Measurements from ENCODE around the gene PIK3R6.
"Not testable (repeated sequence)": the region's sequence is repeated elsewhere in the genome, so short reads cannot be mapped to it uniquely, and the experiment has no call there.

Gene PIK3R6

DNA sequence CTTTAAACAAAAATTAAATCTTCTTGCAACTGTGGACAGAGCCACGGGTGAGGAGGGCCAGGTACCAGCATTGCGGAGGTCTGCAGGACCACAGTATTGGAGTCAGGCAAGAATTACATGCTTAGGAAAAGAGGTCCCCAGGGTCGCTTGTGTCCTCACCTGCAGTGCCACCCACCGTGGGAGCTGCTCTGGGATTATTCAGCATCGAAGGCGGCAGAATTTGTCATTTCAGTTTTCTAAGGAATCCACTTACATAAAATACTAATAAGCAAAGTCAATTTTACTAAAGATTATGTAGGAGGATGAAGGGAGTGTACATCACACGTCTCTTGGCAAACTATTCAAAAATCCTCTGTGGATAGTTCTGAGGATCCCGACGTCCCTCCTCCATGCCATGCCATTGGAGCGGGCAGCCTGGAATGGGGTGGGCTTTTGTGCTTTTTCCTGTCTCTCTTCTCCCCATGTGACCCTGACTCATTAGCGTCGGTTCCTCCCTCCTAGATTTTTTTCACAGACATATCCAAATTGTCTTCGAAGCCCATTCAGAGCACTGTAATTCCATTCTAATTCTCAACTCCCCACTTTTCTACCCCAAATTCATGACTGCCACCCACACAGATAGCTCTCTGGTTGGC is 3.0 kb upstream of the PIK3R6 start:
- peaks cover 60% of the 10 kb centered on the region for H3K4me1 Mint-ChIP-seq
- H3K4me3 Mint-ChIP-seq: no peak overlapping the region
- no peaks in the 10 kb centered on the region for H3K9me3 Mint-ChIP-seq
- no peak overlapping the region for H3K27ac Mint-ChIP-seq
- peaks cover 28% of the 10 kb centered on the region for H3K36me3 Mint-ChIP-seq
- ATAC-seq (no peak), DNase-seq (ENCODE audit: low spot score in 2 of 2) (no peak)

DNA sequence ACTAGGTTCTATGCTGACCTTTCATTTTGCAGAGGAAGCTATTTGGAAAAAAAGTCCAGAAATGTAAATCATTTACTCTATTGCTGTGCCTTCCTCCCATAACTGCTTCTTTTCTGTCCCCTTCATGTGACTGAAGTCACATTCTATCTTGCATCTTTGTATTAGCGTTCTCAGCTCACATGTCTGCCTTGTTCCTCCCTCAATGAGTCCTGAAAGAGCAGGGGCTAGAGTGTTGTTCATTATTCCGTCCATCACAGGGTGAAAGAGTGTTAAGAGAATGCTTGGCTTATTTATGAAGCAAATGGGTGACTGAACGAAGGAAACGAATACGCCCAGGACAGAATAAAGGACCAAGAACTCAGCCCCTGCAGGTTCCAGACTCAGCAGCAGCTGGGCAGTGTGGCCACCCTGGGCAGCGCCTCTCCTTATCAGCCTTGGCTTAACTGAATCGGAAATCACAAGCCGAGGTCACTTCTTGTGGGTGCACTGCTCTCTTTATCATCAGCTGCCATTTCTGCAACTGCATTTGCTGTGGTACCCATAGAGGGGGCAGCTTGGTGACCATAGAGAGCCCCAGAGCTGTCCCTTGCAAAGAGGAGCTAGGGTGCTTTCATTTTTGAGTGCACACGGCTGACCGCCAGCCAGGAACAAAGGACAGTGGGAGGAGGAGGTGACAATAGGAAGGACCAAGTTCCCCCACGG is 1.8 kb upstream of the PIK3R6 start:
- Mint-ChIP-seq H3K27ac (no peak overlapping the region), H3K9me3 (no peaks in the 10 kb centered on the region), H3K36me3 (peaks cover 40% of the 10 kb centered on the region), H3K4me1 (peaks cover 60% of the 10 kb centered on the region), H3K4me3 (peak overlapping the region; percentile 77)
- no peak for DNase-seq (ENCODE audit: low spot score in 2 of 2)
- no peak for ATAC-seq

DNA sequence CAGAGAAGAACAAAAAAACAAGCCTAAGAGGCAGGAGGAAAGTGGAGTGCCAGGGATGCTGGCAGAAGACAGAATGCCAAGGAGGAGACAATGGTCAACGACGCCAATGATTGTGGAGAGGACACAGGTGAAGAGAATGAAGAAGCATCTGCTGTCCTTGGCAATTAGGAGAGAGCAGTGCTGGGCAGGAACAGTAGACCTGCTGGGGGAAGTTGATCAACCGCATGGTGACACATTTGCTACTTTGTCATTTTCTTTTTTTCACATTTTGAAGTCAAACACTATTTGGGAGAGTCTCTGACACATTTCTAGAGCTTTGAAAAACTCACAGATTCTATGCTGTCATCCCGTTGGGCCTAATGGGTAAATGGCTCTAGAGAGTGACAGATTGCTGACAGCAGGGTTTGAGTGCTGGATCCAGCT is 1.1 kb upstream of the PIK3R6 start:
- DNase-seq (ENCODE audit: low spot score in 2 of 2) (no peak), ATAC-seq (peak; percentile 95)
- Mint-ChIP-seq H3K4me3 (peak overlapping the region; percentile 77), H3K36me3 (peaks cover 41% of the 10 kb centered on the region), H3K9me3 (no peaks in the 10 kb centered on the region), H3K27ac (peak overlapping the region; percentile 71), H3K4me1 (peaks cover 60% of the 10 kb centered on the region)

- Mint-ChIP-seq H3K27ac (peak overlapping the region; percentile 71), H3K4me3 (peak overlapping the region; percentile 77), H3K4me1 (peaks cover 56% of the 10 kb centered on the region), H3K9me3 (no peaks in the 10 kb centered on the region), H3K36me3 (peaks cover 42% of the 10 kb centered on the region)
- no peak for ATAC-seq
- DNase-seq (ENCODE audit: low spot score in 2 of 2): no peak
These were observed 618 bp upstream of the PIK3R6 start for GRCh38 chr17:8868092-8868491.

DNA sequence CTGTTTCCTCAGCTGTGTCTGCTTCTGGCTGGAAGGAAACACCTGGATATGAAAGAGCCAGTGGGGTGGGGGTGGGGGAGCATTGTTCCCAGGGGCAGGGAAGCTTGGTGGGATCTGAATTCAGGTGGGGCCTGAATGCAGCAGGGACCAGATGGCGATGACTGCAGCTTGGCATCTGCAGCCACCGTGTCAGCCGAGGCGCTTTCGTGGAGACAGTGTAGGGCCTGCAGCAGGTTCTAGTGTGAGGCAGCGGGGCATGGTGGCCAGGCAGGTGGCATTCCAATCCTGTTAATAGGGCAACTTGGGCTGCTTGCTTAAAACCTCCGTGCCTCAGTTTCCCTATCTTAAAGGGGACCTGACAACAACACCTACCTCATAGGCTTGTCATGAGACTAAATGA is 1.7 kb downstream of the PIK3R6 start:
- Mint-ChIP-seq H3K27ac (no peak overlapping the region), H3K9me3 (no peaks in the 10 kb centered on the region), H3K4me1 (peaks cover 63% of the 10 kb centered on the region), H3K36me3 (peaks cover 43% of the 10 kb centered on the region), H3K4me3 (peak overlapping the region; percentile 77)
- DNase-seq (ENCODE audit: low spot score in 2 of 2) (no peak), ATAC-seq (no peak)

DNA sequence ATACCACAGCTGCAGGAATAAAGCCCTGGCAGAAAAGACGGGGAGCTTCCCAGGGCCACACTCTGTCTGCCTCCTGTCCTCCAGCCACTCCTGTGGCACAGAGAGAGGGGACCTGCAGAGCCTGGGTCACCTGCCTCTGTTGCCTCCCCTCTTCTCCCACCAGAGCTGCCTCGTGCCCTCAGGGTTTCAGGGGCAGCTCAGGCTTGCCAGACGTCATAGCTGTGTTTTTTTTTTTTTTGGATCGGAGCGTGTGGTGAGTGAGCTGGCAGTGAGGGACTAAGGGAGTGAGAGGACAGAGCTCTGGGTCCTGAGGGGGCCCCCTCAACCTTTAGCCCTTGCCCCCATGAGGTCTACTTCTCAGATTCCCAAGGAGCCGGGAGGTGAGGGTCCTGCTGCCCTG is 2.1 kb downstream of the PIK3R6 start:
- peaks cover 47% of the 10 kb centered on the region for H3K36me3 Mint-ChIP-seq
- ATAC-seq: no peak
- no peaks in the 10 kb centered on the region for H3K9me3 Mint-ChIP-seq
- peak overlapping the region; percentile 20 for H3K27ac Mint-ChIP-seq
- H3K4me3 Mint-ChIP-seq: peak overlapping the region; percentile 77
- peaks cover 59% of the 10 kb centered on the region for H3K4me1 Mint-ChIP-seq
- DNase-seq (ENCODE audit: low spot score in 2 of 2): no peak

DNA sequence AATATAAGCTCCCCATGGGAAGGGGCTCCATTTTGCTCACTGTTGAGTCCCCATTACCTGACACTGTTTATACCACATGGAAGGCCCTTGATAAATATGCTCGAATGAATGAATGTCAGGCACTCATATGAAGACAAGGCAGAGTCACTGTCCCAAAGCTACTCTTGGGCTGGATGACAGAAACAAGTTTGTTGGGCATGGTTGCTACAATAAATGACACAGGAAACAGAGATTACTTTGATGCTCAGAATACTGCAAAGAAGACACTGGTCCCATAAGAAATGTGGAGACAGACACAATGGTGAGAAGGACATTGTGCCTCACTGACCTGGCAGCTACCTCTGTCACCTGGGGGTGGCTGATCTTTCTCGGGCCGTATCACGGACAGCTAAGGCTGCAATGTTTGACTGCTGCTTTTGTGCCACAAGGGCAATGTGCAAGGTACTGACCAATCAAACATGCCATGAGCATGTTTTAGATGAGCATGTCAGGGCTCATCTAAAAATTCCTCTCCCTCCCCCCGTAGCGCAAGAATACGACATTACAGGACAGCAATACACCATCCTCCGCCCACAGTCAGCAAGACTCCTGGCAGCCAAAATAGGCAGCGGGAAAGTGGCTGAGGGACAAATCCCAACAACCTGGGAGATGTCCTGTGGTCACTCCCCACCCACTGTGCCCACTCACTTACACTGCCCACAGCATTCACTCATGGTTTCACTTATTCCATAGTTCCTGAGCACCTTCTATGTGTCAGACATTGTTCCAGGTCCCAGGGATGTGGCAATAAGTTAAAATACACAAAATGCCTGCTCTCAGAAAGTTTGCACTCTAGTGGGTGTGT is 5.0 kb downstream of the PIK3R6 start:
- H3K27ac Mint-ChIP-seq: no peak overlapping the region
- peaks cover 55% of the 10 kb centered on the region for H3K4me1 Mint-ChIP-seq

DNA sequence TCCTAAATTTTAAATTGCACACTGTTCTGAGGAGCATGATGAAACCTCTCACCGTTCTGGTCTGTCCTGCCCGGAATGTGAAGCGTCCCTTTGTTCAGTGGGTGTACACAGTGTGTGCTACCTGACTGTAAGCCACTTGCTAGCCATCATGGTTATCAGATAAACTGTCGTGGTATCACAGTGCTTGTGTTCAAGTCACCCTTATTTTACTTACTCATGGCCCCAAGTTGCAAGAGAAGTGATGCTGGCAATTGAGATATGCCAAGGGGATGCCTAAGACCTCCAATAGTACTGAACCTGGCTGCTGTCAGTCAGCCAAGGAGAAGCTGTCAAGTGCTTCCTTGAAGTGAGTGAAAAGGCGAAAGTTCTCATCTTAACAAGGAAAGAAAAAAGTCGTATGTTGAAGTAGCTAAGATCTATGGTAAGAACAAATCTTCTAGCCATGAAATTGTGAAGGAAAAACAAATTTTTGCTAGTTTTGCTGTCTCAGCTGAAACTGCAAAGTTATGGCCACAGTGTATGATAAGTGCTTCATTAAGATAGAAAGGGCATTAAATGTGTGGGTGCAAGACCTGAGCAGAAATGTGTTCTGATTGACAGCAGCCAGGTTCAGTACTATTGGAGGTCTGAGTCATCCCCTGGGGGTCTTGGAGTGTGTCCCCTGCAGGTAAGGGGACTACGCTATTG is 5.8 kb downstream of the PIK3R6 start:
- Mint-ChIP-seq H3K4me1 (peaks cover 56% of the 10 kb centered on the region), H3K27ac (peak overlapping the region; percentile 40), H3K9me3 (no peaks in the 10 kb centered on the region), H3K36me3 (peaks cover 66% of the 10 kb centered on the region), H3K4me3 (peak overlapping the region; percentile 24)
- DNase-seq (ENCODE audit: low spot score in 2 of 2) (no peak), ATAC-seq (no peak)

More for the DNA sequence above, 5.0 kb downstream of the PIK3R6 start:
- DNase-seq (ENCODE audit: low spot score in 2 of 2): no peak
- no peak for ATAC-seq
- H3K36me3 Mint-ChIP-seq: peaks cover 68% of the 10 kb centered on the region
- no peak overlapping the region for H3K4me3 Mint-ChIP-seq
- H3K9me3 Mint-ChIP-seq: no peaks in the 10 kb centered on the region

DNA sequence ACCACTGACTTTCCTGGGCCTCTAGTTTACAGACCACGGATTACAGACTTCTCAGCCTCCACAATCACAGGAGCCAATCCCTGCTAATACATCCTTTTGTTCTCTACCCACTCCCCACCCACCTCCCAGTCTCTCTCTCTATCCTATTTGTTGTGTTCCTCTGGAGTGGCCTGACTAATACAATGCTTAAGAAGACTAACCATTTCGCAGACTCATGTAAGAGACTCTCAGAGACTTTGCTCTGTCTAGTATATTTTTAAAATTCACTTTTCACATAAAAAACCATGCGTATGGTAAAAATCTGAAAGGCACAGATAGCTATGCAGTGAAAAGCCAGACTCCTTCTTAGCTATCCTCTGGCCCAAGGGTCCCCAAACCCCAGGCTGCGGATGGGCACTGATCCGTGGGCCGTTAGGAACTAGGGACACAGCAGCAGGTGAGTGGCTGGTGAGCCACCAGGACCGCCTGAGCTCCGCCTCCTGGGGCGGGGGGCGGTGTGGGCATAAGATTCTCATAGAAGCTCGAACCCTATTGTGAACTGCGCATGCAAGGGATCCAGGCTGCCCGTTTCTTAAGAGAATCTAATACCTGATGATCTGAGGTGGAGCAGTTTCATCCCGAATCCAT is 7.6 kb downstream of the PIK3R6 start:
- peaks cover 65% of the 10 kb centered on the region for H3K4me1 Mint-ChIP-seq
- DNase-seq (ENCODE audit: low spot score in 2 of 2): no peak
- H3K27ac Mint-ChIP-seq: peak overlapping the region; percentile 87

DNA sequence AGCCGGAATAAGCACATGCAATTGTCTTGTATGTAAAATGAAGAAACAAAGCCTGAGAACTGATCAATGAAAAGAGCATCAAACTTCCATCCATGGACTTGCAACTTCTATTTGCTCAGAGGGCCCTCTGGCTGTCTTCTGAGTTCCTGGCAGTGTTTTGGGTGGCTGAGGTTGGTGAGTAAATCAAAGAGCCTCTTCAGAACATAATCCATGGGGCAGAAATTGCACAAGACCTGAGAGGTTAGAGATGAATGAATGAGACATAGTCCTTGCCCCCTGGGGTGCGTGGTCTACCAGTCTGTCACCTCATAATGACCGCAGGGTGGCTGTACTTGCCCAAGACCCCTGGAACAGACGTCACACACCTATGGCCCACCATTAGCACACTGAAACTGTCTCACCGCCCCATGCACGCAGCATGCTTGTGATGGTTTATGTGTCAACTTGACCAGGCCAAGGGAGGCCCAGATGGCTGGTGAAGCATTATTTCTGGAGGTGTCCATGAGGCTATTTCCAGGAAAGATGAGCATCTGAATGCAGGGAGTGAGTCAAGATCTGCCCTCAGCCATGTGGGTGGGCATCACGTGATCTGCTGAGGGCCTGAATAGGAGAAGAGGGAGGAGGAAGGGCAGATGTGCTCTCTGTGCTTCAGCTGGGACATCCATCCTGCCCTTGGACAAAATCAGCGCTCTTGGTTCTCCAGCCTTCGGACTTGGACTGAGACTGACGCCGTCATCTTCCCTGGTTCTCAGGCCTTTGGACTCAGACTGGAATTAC is 8.3 kb downstream of the PIK3R6 start:
- peak overlapping the region; percentile 87 for H3K27ac Mint-ChIP-seq
- peaks cover 65% of the 10 kb centered on the region for H3K4me1 Mint-ChIP-seq
- ATAC-seq (peak; percentile 81), DNase-seq (ENCODE audit: low spot score in 2 of 2) (peak; percentile 30 to 82)
- peak overlapping the region; percentile 45 for H3K4me3 Mint-ChIP-seq
- no peaks in the 10 kb centered on the region for H3K9me3 Mint-ChIP-seq
- peaks cover 59% of the 10 kb centered on the region for H3K36me3 Mint-ChIP-seq

More for the DNA sequence above, 7.6 kb downstream of the PIK3R6 start:
- Mint-ChIP-seq H3K4me3 (peak overlapping the region; percentile 45), H3K36me3 (peaks cover 61% of the 10 kb centered on the region), H3K9me3 (no peaks in the 10 kb centered on the region)
- no peak for ATAC-seq

GRCh38 chr17:8857919-8858318 is 9.6 kb downstream of the PIK3R6 start:
- Mint-ChIP-seq H3K4me1 (peaks cover 65% of the 10 kb centered on the region), H3K9me3 (no peaks in the 10 kb centered on the region), H3K36me3 (peaks cover 58% of the 10 kb centered on the region), H3K4me3 (peak overlapping the region; percentile 45), H3K27ac (peak overlapping the region; percentile 87)
- DNase-seq (ENCODE audit: low spot score in 2 of 2): peak; percentile 39 to 80
- peak; percentile 60 for ATAC-seq

DNA sequence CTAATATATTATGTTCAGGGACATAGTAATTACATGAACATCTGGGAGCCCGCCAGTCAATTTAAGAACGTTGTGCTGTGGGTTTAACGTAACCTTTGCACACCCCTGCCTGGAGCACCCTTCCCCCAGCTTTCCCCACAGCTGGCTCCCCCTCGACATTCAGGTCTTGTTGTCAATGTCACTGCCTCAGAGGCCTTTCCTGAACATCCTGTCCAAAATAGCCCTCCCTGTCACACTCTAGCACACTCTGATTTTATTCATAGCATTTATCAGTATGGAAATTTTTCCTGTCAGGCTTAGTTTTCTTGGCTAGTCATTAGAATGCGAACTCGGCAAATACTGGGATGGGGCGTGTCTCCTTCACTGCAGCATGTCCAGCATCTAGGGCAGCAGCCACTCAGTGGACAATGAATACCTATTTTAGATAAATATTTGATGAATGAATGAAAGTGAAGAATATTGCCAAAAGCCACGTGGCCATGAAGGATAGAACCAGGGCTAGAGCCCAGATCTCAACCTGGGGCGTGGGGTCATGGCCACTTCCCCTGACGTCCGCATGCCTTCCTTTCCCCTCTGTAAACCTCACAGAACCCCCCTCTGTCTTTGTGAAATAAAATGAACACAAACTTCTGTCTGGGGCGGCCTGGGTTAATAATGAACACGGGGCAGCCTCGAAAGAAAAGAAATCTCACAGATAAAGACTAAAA is 10.5 kb downstream of the PIK3R6 start:
- H3K4me1 Mint-ChIP-seq: peaks cover 57% of the 10 kb centered on the region
- DNase-seq (ENCODE audit: low spot score in 2 of 2) (no peak), ATAC-seq (no peak)
- peaks cover 67% of the 10 kb centered on the region for H3K36me3 Mint-ChIP-seq
- H3K4me3 Mint-ChIP-seq: peak overlapping the region; percentile 45
- no peaks in the 10 kb centered on the region for H3K9me3 Mint-ChIP-seq
- peak overlapping the region; percentile 87 for H3K27ac Mint-ChIP-seq

GRCh38 chr17:8856205-8856603 is 11.3 kb downstream of the PIK3R6 start:
- Mint-ChIP-seq H3K27ac (peak overlapping the region; percentile 9), H3K4me1 (peaks cover 49% of the 10 kb centered on the region), H3K36me3 (peaks cover 72% of the 10 kb centered on the region), H3K4me3 (peak overlapping the region; percentile 45)
- DNase-seq (ENCODE audit: low spot score in 2 of 2); ATAC-seq; H3K9me3 Mint-ChIP-seq: not testable (repeated sequence)
